ENCODE measurements around the gene MSANTD2.

MSANTD2 gene

GRCh38 chr11:124801636-124802312 lies 1.6 kb upstream of the MSANTD2 start:
- TF ChIP-seq CTCF (IDR thresholded peaks at IDR 0.05; ENCODE audit: low read depth, low read length) = no peak
- H3K4me3 ChIP-seq (ENCODE audit: low read depth, low read length) = no peak overlapping the region

GRCh38 chr11:124801014-124801413 lies 808 bp upstream of the MSANTD2 start:
- H3K4me3 ChIP-seq (ENCODE audit: low read depth, low read length) = peak overlapping the region; percentile 69
- TF ChIP-seq CTCF (IDR thresholded peaks at IDR 0.05; ENCODE audit: low read depth, low read length) = no peak

- no peak for TF ChIP-seq CTCF (IDR thresholded peaks at IDR 0.05; ENCODE audit: low read depth, low read length)
- H3K4me3 ChIP-seq (ENCODE audit: low read depth, low read length) = peak overlapping the region; percentile 69
Observed at GRCh38 chr11:124799348-124800225, 619 bp downstream of the MSANTD2 start.

- peak overlapping the region; percentile 69 for H3K4me3 ChIP-seq (ENCODE audit: low read depth, low read length)
- no peak for TF ChIP-seq CTCF (IDR thresholded peaks at IDR 0.05; ENCODE audit: low read depth, low read length)
Observed at GRCh38 chr11:124798991-124799347, 1.2 kb downstream of the MSANTD2 start.

- TF ChIP-seq CTCF (IDR thresholded peaks at IDR 0.05; ENCODE audit: low read depth, low read length) = no peak
- H3K4me3 ChIP-seq (ENCODE audit: low read depth, low read length) = no peak overlapping the region
Observed at GRCh38 chr11:124796312-124796711, 3.9 kb downstream of the MSANTD2 start.

GRCh38 chr11:124793466-124794278 lies 6.5 kb downstream of the MSANTD2 start:
- no peak overlapping the region for H3K4me3 ChIP-seq (ENCODE audit: low read depth, low read length)
- TF ChIP-seq CTCF (IDR thresholded peaks at IDR 0.05; ENCODE audit: low read depth, low read length) = peak; percentile 62

All from WI38 (cell line).